Measurements from ENCODE around the gene NCAN.

- TF ChIP-seq EP300 (IDR thresholded peaks at IDR 0.05) (no peak), POLR2AphosphoS5 (IDR thresholded peaks at IDR 0.05) (no peak), POLR2A (IDR thresholded peaks at IDR 0.05) (no peak)
- TF ChIP-seq, protein P1, sequence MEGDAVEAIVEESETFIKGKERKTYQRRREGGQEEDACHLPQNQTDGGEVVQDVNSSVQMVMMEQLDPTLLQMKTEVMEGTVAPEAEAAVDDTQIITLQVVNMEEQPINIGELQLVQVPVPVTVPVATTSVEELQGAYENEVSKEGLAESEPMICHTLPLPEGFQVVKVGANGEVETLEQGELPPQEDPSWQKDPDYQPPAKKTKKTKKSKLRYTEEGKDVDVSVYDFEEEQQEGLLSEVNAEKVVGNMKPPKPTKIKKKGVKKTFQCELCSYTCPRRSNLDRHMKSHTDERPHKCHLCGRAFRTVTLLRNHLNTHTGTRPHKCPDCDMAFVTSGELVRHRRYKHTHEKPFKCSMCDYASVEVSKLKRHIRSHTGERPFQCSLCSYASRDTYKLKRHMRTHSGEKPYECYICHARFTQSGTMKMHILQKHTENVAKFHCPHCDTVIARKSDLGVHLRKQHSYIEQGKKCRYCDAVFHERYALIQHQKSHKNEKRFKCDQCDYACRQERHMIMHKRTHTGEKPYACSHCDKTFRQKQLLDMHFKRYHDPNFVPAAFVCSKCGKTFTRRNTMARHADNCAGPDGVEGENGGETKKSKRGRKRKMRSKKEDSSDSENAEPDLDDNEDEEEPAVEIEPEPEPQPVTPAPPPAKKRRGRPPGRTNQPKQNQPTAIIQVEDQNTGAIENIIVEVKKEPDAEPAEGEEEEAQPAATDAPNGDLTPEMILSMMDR (IDR thresholded peaks at IDR 0.05): no peak
Observed at GRCh38 chr19:19263886-19264487, 52.2 kb downstream of the NCAN start.
